ENCODE measurements around the gene INAFM1.

The INAFM1 gene

GRCh38 chr19:47256693-47257410 lies 17.8 kb upstream of the INAFM1 start:
- Histone ChIP-seq H3K27ac (ENCODE audit: extremely low read depth, low read depth, low read length) (peak overlapping the region; percentile 66), H3K9me3 (ENCODE audit: control insufficient read depth, insufficient read depth, low read depth, low read length) (no peaks in the 10 kb centered on the region), H3K4me3 (ENCODE audit: low read depth, low read length) (peak overlapping the region; percentile 70), H3K36me3 (ENCODE audit: control insufficient read depth in 2 of 2, insufficient read depth in 1 of 2, low read length in 2 of 2) (peaks cover 10 to 32% of the 10 kb centered on the region in 2 experiments; a peak in 2 of 3 replicates), H3K4me1 (ENCODE audit: control insufficient read depth, insufficient read depth, low read length) (peaks cover 19% of the 10 kb centered on the region)
- ChIA-PET CTCF (interaction anchor here (0.6 to 3.3 kb wide), 7 partner anchors 11 to 46 kb away, joined by 3 to 44 read pairs (median 4); no protein-coding TSS in a partner anchor), POLR2A (interaction anchor here (0.5 to 3.7 kb wide), 33 partner anchors 11 to 662 kb away, joined by 3 to 108 read pairs (median 5); partner anchors contain the start of genes DHX34, INAFM1, NPAS1 and SLC1A5)
- TF ChIP-seq KLF17 (tag by site-specific recombination; IDR thresholded peaks at IDR 0.05) (no peak), GLIS2 (tag by site-specific recombination; IDR thresholded peaks at IDR 0.05) (peak; percentile 49), ZNF404 (tag by site-specific recombination; IDR thresholded peaks at IDR 0.05) (no peak), ZNF266 (tag by site-specific recombination; IDR thresholded peaks at IDR 0.05; ENCODE audit: low read depth) (no peak), ZBTB7A (tag by site-specific recombination; IDR thresholded peaks at IDR 0.05; ENCODE audit: low read depth) (no peak), SP3 (tag by site-specific recombination; IDR thresholded peaks at IDR 0.05) (peak; percentile 99), ZNF501 (tag by site-specific recombination; IDR thresholded peaks at IDR 0.05) (no peak), ZBTB8A (tag by site-specific recombination; IDR thresholded peaks at IDR 0.05) (no peak), GLIS1 (tag by site-specific recombination; IDR thresholded peaks at IDR 0.05) (peak; percentile 54), ZNF629 (tag by site-specific recombination; IDR thresholded peaks at IDR 0.05) (peak; percentile 55), KLF10 (tag by site-specific recombination; IDR thresholded peaks at IDR 0.05) (peak; percentile 93), PATZ1 (tag by site-specific recombination; IDR thresholded peaks at IDR 0.05) (peak; percentile 86), ZNF518A (tag by site-specific recombination; conservative IDR thresholded peaks at IDR 0.05; ENCODE audit: low read depth) (no peak), YY2 (tag by site-specific recombination; IDR thresholded peaks at IDR 0.05) (no peak), ZBTB6 (tag by site-specific recombination; IDR thresholded peaks at IDR 0.05) (no peak), ZNF2 (tag by site-specific recombination; IDR thresholded peaks at IDR 0.05) (no peak), EGR2 (tag by site-specific recombination; IDR thresholded peaks at IDR 0.05; ENCODE audit: low read depth) (peak; percentile 83), KLF16 (tag by site-specific recombination; IDR thresholded peaks at IDR 0.05) (peak; percentile 84), SP2 (tag by site-specific recombination; IDR thresholded peaks at IDR 0.05) (peak; percentile 84), ZNF626 (tag by site-specific recombination; IDR thresholded peaks at IDR 0.05) (no peak), ZNF24 (tag by site-specific recombination; IDR thresholded peaks at IDR 0.05) (no peak)
- TF ChIP-seq, protein P1, sequence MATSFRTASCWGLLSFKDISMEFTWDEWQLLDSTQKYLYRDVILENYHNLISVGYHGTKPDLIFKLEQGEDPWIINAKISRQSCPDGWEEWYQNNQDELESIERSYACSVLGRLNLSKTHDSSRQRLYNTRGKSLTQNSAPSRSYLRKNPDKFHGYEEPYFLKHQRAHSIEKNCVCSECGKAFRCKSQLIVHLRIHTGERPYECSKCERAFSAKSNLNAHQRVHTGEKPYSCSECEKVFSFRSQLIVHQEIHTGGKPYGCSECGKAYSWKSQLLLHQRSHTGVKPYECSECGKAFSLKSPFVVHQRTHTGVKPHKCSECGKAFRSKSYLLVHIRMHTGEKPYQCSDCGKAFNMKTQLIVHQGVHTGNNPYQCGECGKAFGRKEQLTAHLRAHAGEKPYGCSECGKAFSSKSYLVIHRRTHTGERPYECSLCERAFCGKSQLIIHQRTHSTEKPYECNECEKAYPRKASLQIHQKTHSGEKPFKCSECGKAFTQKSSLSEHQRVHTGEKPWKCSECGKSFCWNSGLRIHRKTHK (tag by site-specific recombination; IDR thresholded peaks at IDR 0.05) = no peak
- TF ChIP-seq, protein P2, sequence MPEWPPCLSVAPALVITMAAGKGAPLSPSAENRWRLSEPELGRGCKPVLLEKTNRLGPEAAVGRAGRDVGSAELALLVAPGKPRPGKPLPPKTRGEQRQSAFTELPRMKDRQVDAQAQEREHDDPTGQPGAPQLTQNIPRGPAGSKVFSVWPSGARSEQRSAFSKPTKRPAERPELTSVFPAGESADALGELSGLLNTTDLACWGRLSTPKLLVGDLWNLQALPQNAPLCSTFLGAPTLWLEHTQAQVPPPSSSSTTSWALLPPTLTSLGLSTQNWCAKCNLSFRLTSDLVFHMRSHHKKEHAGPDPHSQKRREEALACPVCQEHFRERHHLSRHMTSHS (tag by site-specific recombination; IDR thresholded peaks at IDR 0.05) = no peak
- TF ChIP-seq, protein P3, sequence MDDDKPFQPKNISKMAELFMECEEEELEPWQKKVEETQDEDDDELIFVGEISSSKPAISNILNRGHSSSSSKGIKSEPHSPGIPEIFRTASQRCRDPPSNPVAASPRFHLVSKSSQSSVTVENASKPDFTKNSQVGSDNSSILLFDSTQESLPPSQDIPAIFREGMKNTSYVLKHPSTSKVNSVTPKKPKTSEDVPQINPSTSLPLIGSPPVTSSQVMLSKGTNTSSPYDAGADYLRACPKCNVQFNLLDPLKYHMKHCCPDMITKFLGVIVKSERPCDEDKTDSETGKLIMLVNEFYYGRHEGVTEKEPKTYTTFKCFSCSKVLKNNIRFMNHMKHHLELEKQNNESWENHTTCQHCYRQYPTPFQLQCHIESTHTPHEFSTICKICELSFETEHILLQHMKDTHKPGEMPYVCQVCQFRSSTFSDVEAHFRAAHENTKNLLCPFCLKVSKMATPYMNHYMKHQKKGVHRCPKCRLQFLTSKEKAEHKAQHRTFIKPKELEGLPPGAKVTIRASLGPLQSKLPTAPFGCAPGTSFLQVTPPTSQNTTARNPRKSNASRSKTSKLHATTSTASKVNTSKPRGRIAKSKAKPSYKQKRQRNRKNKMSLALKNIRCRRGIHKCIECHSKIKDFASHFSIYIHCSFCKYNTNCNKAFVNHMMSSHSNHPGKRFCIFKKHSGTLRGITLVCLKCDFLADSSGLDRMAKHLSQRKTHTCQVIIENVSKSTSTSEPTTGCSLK (tag by site-specific recombination; IDR thresholded peaks at IDR 0.05) = no peak
